ENCODE results near the gene RWDD2A.

DNA sequence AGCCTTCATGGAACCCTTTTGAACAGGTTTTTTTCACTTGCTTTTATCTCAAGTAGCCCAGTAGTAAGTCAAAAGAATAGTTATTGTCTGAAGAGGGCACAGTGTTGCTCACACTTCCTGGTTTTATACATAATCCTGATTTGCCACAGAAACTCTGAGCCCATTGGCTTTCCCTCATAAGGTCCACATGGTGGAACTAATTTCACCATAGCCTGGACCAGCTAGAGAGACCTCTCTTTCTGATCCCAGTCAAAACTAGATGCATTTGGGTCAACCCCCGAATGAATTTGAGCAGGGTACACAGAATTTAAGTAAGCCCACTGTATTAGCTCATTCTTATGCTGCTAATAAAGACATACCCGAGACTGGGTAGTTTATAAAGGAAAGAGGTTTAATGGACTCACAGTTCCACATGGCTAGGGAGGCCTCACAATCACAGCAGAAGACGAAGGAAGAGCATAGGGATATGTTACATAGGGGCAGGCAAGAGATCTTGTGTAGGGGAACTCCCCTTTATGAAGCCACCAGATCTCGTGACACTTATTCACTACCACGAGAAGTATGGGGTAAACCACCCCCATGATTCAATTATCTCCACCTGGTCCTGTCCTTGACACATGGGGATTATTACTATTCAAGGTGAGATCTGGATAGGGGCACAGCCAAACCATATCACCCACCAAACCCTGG lies 6.2 kb downstream of the RWDD2A start:
- TF ChIP-seq, protein P1, sequence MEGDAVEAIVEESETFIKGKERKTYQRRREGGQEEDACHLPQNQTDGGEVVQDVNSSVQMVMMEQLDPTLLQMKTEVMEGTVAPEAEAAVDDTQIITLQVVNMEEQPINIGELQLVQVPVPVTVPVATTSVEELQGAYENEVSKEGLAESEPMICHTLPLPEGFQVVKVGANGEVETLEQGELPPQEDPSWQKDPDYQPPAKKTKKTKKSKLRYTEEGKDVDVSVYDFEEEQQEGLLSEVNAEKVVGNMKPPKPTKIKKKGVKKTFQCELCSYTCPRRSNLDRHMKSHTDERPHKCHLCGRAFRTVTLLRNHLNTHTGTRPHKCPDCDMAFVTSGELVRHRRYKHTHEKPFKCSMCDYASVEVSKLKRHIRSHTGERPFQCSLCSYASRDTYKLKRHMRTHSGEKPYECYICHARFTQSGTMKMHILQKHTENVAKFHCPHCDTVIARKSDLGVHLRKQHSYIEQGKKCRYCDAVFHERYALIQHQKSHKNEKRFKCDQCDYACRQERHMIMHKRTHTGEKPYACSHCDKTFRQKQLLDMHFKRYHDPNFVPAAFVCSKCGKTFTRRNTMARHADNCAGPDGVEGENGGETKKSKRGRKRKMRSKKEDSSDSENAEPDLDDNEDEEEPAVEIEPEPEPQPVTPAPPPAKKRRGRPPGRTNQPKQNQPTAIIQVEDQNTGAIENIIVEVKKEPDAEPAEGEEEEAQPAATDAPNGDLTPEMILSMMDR (IDR thresholded peaks at IDR 0.05): no peak
- no peak for TF ChIP-seq POLR2A (IDR thresholded peaks at IDR 0.05)
